ENCODE data around the gene ALDH1A3.

ALDH1A3 gene

GRCh38 chr15:100885116-100885515, 5.5 kb downstream of the ALDH1A3 start:
- no peak for DNase-seq

- no peak for DNase-seq
These were observed 6.2 kb downstream of the ALDH1A3 start for GRCh38 chr15:100885811-100886210.

GRCh38 chr15:100887211-100887913, 7.7 kb downstream of the ALDH1A3 start:
- DNase-seq = no peak

DNA sequence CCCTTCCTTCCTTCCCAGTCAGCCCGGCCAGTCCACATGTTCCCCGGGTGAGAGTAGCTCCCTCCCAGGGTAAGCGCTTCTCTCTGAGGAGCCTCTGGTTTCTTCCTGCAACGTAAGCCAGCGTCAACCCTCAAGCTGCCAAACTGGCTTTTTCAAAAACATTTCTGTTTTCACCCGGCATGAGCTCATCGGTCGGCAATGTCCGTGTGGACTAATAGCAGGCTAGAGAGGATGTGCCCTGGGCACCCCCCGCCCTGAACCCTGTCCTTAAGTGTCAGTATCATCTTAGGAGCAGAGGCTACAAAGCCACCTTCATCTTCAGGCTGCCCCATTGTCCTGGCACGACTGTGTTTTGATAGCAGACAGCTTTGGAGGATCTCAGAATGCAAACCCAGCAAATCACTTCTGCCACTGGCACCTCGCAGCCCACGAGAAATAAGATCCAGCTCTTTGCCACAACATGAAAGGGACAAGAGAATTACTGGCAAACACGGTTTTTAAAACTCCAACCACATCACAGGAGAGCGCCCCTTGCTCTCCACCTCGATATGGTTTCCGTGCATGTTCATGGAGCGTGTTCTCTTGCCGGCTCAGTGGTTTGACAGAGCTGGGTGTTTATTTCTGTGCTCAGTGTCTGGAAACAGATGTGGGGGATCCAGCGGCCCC, 9.9 kb downstream of the ALDH1A3 start:
- DNase-seq = no peak

- DNase-seq = no peak
These were observed 10.6 kb downstream of the ALDH1A3 start for GRCh38 chr15:100890051-100890720.

DNA sequence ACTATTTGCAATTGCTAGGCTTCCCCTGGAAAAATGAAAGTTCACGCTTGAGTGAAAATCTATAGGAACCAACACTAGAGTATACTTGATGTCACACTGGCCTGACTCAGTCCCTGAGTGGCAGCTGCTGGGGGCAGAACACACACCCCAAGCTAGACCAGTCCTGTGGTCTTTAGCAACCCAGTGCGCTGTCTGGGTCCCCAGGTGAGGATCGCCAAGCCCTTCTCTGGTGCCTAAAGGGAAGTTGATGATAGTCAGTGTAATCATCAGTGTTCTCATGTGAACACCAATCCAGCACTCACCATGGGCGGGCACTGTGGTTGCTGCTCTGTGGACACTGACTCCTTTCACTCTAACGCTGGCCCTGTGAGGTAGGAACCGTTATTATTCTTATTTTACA, 11.2 kb downstream of the ALDH1A3 start:
- DNase-seq = no peak

DNA sequence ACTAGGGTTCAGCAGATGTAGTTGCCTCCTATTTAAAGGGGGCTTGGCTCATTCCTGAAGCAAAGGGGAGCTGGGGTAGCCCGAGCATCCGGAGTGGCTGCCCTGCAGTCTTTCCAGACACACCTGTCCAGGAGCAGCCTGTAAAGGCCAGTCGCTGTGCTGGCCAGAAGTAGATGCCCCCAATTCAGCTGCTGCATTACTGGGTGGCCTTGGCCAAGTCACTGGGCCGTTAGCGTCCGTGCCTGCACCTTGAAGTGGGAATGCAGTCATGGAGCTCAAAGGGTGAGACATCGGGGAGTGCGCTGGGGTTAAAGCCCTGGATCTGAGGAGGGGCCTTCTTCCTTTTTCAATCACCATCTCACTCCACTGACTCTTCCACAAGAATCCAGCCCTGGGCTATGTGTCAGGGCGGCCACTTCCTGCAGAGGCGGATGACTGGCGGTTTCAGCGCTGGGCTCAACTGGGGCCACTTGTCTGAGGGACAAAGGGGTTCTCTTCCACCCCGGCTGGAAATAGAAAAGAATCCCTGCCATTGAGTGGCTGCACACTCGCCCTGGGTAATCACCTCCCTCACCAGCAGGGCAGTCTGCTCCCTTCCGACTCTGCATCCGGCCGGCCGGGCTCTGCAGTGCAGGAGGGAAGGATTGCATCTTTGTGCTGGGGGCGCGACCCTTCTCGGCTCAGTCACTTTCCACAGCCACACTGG, 11.8 kb downstream of the ALDH1A3 start:
- DNase-seq = no peak

DNA sequence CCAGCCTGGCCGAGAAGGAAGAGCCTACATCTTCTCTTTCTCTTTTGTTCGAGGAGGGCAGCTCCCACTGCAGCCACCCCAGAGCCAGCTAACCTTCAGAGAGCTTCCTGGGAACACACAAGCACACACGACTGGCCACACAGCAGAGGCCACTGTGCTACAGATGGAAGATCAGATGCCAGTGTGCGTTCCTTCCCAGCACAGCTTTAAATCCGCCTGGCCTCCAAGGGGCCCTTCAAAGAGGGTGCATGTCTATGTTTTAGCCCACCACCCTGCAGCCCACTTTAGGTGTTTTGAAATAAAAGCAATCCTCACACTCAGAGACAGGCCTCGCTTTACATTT, 12.4 kb downstream of the ALDH1A3 start:
- no peak for DNase-seq

GRCh38 chr15:100893261-100893963, 13.8 kb downstream of the ALDH1A3 start:
- no peak for DNase-seq

GRCh38 chr15:100893964-100894295, 14.3 kb downstream of the ALDH1A3 start:
- no peak for DNase-seq

DNA sequence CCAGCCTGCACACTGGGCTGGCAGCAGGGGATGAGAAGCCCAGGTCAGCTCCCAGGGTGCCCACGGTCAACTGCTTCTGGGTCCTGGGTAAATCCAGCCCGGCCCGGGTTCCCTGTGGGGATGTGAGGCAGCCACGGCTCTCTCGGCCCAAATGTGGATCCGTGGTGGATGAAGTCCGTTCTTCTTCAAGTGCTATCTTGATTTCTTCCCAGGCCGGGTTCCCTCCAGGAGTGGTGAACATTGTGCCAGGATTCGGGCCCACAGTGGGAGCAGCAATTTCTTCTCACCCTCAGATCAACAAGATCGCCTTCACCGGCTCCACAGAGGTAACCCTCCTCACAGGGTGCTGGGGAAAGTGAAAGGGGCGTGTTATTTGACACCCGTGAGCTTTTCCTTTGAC, 16.1 kb downstream of the ALDH1A3 start:
- no peak for DNase-seq

DNA sequence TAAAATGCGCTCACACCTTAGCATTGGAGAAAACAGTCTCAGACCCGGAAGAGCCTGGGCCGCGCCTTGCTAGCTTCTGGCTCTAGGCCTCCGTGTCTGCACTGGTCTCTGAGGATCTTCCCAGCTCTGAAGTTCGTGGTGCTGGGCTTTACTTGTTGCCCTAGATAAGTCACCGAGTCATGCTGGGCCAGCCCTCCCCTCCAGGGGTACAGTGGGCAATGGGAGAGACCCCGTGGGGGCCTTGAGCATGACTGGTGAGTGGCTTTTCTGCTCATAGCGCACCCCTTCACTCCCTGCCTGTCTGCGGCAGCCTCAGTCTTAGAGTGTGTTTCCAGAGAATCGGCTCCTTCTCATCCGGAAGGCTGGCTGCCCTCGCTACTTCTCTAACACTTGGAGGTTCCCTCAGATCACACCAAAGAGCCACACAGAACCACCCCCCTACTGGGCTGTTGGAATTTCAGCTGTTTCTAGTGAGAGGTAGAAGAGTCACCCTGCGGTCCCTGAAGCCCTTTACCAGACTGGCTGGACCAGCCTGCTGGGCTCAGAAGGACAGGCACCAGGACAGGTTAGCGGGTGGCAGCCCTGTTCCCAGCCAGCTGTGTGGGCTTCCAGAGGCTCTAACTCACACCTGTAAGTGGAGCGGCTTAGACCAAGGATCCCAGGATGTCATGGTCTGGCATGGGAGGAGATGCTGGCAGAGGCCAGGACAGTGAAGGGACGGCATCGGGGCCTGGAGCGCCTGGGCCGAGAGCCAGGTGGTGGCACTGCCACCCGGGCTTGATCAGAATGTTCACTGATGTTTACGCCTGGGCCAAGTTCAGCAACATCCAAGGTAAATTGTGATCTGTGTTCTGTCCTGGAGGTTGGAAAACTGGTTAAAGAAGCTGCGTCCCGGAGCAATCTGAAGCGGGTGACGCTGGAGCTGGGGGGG, 17.9 kb downstream of the ALDH1A3 start:
- no peak for DNase-seq

DNA sequence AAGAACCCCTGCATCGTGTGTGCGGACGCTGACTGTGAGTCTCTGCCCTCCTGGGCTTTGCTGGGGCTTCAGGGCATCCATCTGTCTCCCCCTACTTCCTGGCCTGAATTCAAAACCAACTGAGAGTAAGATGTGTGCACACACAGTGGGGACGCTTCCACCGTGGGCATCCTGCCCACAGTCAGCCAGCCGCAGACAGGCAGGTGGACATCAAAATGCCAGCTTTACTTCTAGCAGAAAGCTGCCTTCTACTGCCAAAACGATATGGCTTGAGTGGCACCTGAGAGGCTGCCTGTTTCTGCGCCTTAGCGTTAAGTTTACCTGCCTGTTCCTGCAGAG, 18.5 kb downstream of the ALDH1A3 start:
- no peak for DNase-seq

GRCh38 chr15:100898661-100899462, 19.2 kb downstream of the ALDH1A3 start:
- DNase-seq = no peak

DNA sequence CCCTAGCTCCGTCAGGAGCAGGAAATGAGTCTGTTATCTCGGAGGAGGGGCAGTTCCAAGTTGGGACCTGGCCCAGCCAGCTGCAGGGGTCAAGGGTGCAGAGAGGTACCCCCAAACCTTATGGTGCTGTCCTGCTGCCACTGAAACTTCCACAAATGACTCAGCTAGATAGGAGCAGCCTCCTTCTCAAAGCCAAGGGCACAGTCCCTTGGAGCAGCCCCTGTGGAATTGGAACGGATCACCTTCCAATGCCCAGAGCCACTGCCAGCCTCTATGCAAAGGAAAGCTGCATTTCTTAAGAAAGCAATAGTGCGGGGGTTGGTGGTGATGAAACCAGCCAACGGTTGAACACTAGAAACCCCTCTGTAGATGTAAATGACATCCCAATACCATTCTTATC, 20.0 kb downstream of the ALDH1A3 start:
- no peak for DNase-seq

DNA sequence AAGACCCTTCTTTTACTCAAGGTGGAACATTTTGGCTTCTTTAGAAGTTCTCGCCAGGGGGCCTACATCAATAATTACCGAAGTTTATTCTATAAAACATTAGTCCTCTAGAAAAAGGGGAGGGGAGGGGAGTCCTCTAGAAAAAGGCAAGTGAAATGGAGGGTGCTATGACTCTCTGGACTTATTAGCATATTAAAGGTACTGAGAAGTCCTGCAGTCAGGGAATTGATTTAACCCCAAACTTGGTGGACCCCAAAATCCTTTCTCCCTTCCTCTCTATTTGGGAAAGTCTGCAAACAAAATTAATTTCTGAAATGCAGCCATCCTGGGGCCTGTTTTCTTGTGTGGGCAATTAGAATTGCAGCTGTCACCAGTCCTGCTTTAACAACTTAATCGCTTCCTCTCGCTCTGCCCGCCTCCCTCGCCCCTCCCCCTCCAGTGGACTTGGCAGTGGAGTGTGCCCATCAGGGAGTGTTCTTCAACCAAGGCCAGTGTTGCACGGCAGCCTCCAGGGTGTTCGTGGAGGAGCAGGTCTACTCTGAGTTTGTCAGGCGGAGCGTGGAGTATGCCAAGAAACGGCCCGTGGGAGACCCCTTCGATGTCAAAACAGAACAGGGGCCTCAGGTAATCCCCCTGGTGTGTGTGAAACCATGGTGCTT, 20.6 kb downstream of the ALDH1A3 start:
- DNase-seq = no peak

GRCh38 chr15:100900795-100901169, 21.2 kb downstream of the ALDH1A3 start:
- no peak for DNase-seq

- no peak for DNase-seq
These were observed 21.7 kb downstream of the ALDH1A3 start for GRCh38 chr15:100901296-100901695.

- no peak for DNase-seq
These were observed 22.2 kb downstream of the ALDH1A3 start for GRCh38 chr15:100901702-100902435.
